ENCODE measurements around the gene LAMA5. TPM values are rescaled to one million over a fixed set of nuclear protein-coding genes. Genes with fewer than 3 reads are reported as not detected.

The LAMA5 gene
- total RNA-seq, 2 experiments from 2014 or later, result 0.16 to 0.78 TPM

GRCh38 chr20:62382306-62383198 is 15.4 kb upstream of the LAMA5 start:
- ATAC-seq (ENCODE audit: poor library complexity), result peak; percentile 74

GRCh38 chr20:62381842-62382241 is 14.7 kb upstream of the LAMA5 start:
- no peaks in the 10 kb centered on the region for H3K36me3 ChIP-seq (ENCODE audit: insufficient read depth, low read length)
- ATAC-seq (ENCODE audit: poor library complexity) (no peak), DNase-seq (no peak)
- H3K4me3 ChIP-seq (ENCODE audit: low read length), result no peak overlapping the region
- peaks cover 20% of the 10 kb centered on the region for H3K4me1 ChIP-seq (ENCODE audit: insufficient read depth, low read length)
- H3K27me3 ChIP-seq (ENCODE audit: control insufficient read depth in 1 of 2, insufficient read depth in 2 of 2, low read length in 2 of 2), result no peaks in the 10 kb centered on the region
- Mint-ChIP-seq H3K9me3 (peaks cover 4% of the 10 kb centered on the region), H3K36me3 (ENCODE audit: low read depth) (peaks cover 27% of the 10 kb centered on the region), H3K4me3 (peak overlapping the region; percentile 47), H3K27me3 (no peaks in the 10 kb centered on the region), H3K4me1 (ENCODE audit: low read depth) (peaks cover 34% of the 10 kb centered on the region), H3K27ac (peak overlapping the region; percentile 85)
- H3K27ac ChIP-seq (ENCODE audit: low read depth in 1 of 2, low read length in 2 of 2), result no peak overlapping the region
- POLR2A ChIA-PET, result interaction anchor here (1.0 kb wide), 1 partner anchor 371 kb away, joined by 6 read pairs; no protein-coding TSS in a partner anchor
- CTCF ChIA-PET, result interaction anchor here (0.9 to 1.7 kb wide), 4 partner anchors 14 to 371 kb away, joined by 4 to 9 read pairs (median 5); no protein-coding TSS in a partner anchor
- H3K9me3 ChIP-seq (ENCODE audit: control insufficient read depth in 1 of 2, insufficient read depth in 1 of 2, low read length in 2 of 2), result no peaks in the 10 kb centered on the region
- intact Hi-C loops (cut with DNase I, micrococcal nuclease), result loop anchor here (1.0 to 10.0 kb wide), 4 partner anchors 80 to 833 kb away; partner anchors contain the start of genes ADRM1 (in 2 of the 2), MRGBP (in 1 of the 2) and YTHDF1 (in 1 of the 2)
- no peak for TF ChIP-seq CTCF (IDR thresholded peaks at IDR 0.05)

More at GRCh38 chr20:62382306-62383198, 15.4 kb upstream of the LAMA5 start:
- H3K27me3 Mint-ChIP-seq, result no peaks in the 10 kb centered on the region
- peaks cover 34% of the 10 kb centered on the region for H3K36me3 Mint-ChIP-seq (ENCODE audit: low read depth)
- Histone ChIP-seq H3K4me3 (ENCODE audit: low read length) (no peak overlapping the region), H3K27ac (ENCODE audit: low read depth in 1 of 2, low read length in 2 of 2) (no peak overlapping the region), H3K27me3 (ENCODE audit: control insufficient read depth in 1 of 2, insufficient read depth in 2 of 2, low read length in 2 of 2) (no peaks in the 10 kb centered on the region), H3K9me3 (ENCODE audit: control insufficient read depth in 1 of 2, insufficient read depth in 1 of 2, low read length in 2 of 2) (no peaks in the 10 kb centered on the region), H3K36me3 (ENCODE audit: insufficient read depth, low read length) (no peaks in the 10 kb centered on the region), H3K4me1 (ENCODE audit: insufficient read depth, low read length) (peaks cover 24% of the 10 kb centered on the region)
- DNase-seq, result peak; percentile 62 to 89 (median 75)
- CTCF ChIA-PET, result interaction anchor here (0.6 to 1.7 kb wide), 8 partner anchors 14 to 372 kb away, joined by 3 to 12 read pairs (median 5); partner anchors contain the start of genes ADRM1 and CABLES2
- H3K4me1 Mint-ChIP-seq (ENCODE audit: low read depth), result peaks cover 39% of the 10 kb centered on the region
- intact Hi-C loops (cut with DNase I, micrococcal nuclease), result loop anchor here (1.0 to 10.0 kb wide), 4 partner anchors 80 to 832 kb away; partner anchors contain the start of genes ADRM1 (in 2 of the 2), MRGBP (in 1 of the 2) and YTHDF1 (in 1 of the 2)
- peaks cover 4% of the 10 kb centered on the region for H3K9me3 Mint-ChIP-seq
- H3K4me3 Mint-ChIP-seq, result peak overlapping the region; percentile 83
- POLR2A ChIA-PET, result interaction anchor here (1.0 kb wide), 1 partner anchor 372 kb away, joined by 6 read pairs; no protein-coding TSS in a partner anchor
- peak overlapping the region; percentile 85 for H3K27ac Mint-ChIP-seq
- TF ChIP-seq CTCF (IDR thresholded peaks at IDR 0.05), result peak; percentile 86

DNA sequence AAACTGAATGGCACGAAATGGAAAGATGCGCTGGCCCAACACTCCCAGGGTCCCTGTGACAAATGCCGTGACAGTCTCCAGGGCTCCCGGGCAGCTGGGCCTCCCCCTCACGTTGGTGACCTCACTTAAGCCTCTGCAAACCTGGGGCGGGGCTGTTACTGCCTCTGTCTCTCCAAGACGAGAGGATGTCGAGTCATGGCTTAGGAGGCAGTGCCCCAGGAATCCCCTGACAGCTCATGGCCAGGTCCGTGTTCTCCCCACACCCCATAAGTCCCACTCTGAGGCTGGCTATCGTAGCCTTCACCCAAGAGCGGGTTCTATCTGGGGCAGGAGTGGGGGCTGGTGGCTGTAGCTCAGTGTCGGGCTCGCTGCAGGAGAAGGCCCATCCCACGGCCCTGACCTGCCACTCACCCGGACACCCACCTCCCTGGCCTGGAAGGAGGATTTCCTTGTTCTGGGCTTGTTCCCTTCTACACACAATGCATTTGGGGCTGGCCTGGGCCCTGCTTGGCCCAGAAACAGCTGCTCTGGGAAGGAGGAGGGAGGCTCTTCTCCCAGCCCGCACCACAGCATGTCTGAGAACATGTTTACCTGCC is 14.2 kb upstream of the LAMA5 start:
- ChIA-PET CTCF (no interaction called here), POLR2A (no interaction called here)
- Histone ChIP-seq H3K27me3 (ENCODE audit: control insufficient read depth in 1 of 2, insufficient read depth in 2 of 2, low read length in 2 of 2) (no peaks in the 10 kb centered on the region), H3K4me3 (ENCODE audit: low read length) (no peak overlapping the region), H3K9me3 (ENCODE audit: control insufficient read depth in 1 of 2, insufficient read depth in 1 of 2, low read length in 2 of 2) (no peaks in the 10 kb centered on the region), H3K27ac (ENCODE audit: low read depth in 1 of 2, low read length in 2 of 2) (no peak overlapping the region), H3K36me3 (ENCODE audit: insufficient read depth, low read length) (no peaks in the 10 kb centered on the region), H3K4me1 (ENCODE audit: insufficient read depth, low read length) (peaks cover 19% of the 10 kb centered on the region)
- H3K27ac Mint-ChIP-seq, result peak overlapping the region; percentile 85
- H3K27me3 Mint-ChIP-seq, result no peaks in the 10 kb centered on the region
- H3K36me3 Mint-ChIP-seq (ENCODE audit: low read depth), result peaks cover 25% of the 10 kb centered on the region
- no peak for TF ChIP-seq CTCF (IDR thresholded peaks at IDR 0.05)
- H3K4me1 Mint-ChIP-seq (ENCODE audit: low read depth), result peaks cover 34% of the 10 kb centered on the region
- H3K4me3 Mint-ChIP-seq, result no peak overlapping the region
- ATAC-seq (ENCODE audit: poor library complexity) (no peak), DNase-seq (no peak)
- intact Hi-C loops (cut with DNase I, micrococcal nuclease), result loop anchor here (10.0 kb wide), 2 partner anchors 414 to 834 kb away; partner anchors contain the start of genes MRGBP (in 1 of the 2) and YTHDF1 (in 1 of the 2)
- peaks cover 4% of the 10 kb centered on the region for H3K9me3 Mint-ChIP-seq
